ENCODE data around the gene CACNA2D3.

CACNA2D3 gene

GRCh38 chr3:54859184-54859583 lies 736.8 kb downstream of the CACNA2D3 start:
- no peak for TF ChIP-seq GATA1 (IDR thresholded peaks at IDR 0.05; ENCODE audit: low read depth, low read length)
- no peak for TF ChIP-seq POLR2A (IDR thresholded peaks at IDR 0.05; ENCODE audit: low read length)
- DNase-seq = no peak

DNA sequence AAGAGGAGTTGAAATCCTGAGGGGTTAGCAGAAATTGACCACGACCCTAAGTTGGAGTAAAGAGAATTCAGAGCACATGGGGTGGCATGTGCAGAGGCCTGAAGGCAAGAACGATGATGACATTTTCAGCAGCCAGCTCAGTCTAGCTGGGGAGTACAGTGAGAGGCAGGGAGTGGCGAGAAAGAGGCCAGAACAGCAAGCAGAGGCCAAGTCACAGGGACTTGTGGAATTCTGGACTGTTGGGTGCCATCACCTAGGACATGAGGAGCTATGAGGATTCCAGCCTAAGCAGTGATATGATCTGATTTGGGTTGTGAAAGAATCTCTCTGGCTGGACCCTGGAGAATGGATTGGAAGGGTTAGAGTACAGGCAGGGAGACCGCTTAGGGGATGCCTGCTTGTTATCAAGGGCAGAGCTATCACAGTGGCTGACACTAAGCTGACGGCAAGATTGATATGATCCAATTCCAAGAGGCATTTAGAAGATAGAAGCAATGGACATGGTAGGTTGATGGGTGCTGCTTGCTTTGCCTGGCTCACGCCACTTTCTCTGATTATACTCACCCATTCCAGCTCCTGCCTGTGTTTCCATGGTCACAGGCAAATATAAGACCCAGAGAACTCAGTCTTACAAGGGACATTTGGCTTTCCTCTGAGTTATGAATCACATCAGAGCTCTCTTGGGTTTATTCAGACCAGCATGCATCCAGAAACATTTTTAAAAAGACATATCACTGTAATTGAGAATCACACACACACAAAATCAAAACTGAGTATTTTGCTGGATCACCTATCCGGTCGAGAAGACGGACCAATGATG lies 739.1 kb downstream of the CACNA2D3 start:
- no peak for TF ChIP-seq POLR2A (IDR thresholded peaks at IDR 0.05; ENCODE audit: low read length)
- no peak for TF ChIP-seq GATA1 (IDR thresholded peaks at IDR 0.05; ENCODE audit: low read depth, low read length)
- no peak for DNase-seq

GRCh38 chr3:54862526-54862925 lies 740.2 kb downstream of the CACNA2D3 start:
- TF ChIP-seq GATA1 (IDR thresholded peaks at IDR 0.05; ENCODE audit: low read depth, low read length) = no peak
- no peak for DNase-seq

DNA sequence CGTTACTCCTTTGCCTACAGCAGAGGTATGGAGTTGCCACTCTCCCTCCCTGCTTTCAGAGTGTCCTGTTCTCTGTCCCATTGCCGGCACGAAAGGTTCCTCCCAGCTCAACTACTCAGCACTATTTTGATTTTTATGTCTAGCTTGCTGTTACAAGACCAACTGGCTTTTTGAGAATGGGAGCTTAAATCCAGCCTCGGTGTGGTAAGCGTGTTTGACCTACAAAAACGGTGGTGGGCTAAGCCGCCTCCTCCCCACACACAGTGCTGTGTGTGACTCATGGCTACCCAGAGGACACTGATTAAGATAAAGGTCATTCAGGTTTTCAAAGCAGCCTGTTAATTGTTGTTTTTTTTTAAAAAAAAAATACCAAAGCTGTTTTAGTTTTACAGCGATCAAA lies 741.0 kb downstream of the CACNA2D3 start:
- TF ChIP-seq GATA1 (IDR thresholded peaks at IDR 0.05; ENCODE audit: low read depth, low read length) (no peak), POLR2A (IDR thresholded peaks at IDR 0.05; ENCODE audit: low read length) (no peak)
- no peak for DNase-seq

GRCh38 chr3:54863786-54864185 lies 741.4 kb downstream of the CACNA2D3 start:
- no peak for DNase-seq

DNA sequence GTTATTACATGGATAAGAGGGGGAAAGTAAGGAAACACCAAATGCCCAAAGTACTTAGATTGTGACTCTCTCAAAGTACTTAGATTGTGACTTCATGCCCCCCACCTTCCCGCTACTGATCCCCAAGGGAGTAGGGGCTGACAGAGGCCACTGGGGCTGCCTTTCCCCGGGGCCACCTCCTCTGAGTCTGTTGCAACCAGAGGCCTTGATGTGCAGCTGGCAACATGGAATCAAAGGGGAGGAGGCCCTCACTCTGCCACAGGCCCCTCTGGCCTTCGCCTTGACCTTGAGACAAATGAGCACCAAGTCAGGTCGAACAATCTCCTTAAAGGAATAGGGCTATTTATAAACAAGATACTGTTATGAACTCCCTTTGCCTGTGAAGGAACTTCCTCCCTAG lies 743.0 kb downstream of the CACNA2D3 start:
- no peak for TF ChIP-seq POLR2A (IDR thresholded peaks at IDR 0.05; ENCODE audit: low read length)
- no peak for TF ChIP-seq GATA1 (IDR thresholded peaks at IDR 0.05; ENCODE audit: low read depth, low read length)
- DNase-seq = no peak

More at GRCh38 chr3:54863786-54864185, 741.4 kb downstream of the CACNA2D3 start:
- no peak for TF ChIP-seq POLR2A (IDR thresholded peaks at IDR 0.05; ENCODE audit: low read length)
- no peak for TF ChIP-seq GATA1 (IDR thresholded peaks at IDR 0.05; ENCODE audit: low read depth, low read length)

- TF ChIP-seq POLR2A (IDR thresholded peaks at IDR 0.05; ENCODE audit: low read length) = no peak
- TF ChIP-seq GATA1 (IDR thresholded peaks at IDR 0.05; ENCODE audit: low read depth, low read length) = no peak
- no peak for DNase-seq
These were observed 743.9 kb downstream of the CACNA2D3 start for GRCh38 chr3:54866251-54866650.

GRCh38 chr3:54870423-54870822 lies 748.1 kb downstream of the CACNA2D3 start:
- DNase-seq = peak; percentile 3 to 11
- TF ChIP-seq GATA1 (IDR thresholded peaks at IDR 0.05; ENCODE audit: low read depth, low read length) (no peak), POLR2A (IDR thresholded peaks at IDR 0.05; ENCODE audit: low read length) (no peak)

DNA sequence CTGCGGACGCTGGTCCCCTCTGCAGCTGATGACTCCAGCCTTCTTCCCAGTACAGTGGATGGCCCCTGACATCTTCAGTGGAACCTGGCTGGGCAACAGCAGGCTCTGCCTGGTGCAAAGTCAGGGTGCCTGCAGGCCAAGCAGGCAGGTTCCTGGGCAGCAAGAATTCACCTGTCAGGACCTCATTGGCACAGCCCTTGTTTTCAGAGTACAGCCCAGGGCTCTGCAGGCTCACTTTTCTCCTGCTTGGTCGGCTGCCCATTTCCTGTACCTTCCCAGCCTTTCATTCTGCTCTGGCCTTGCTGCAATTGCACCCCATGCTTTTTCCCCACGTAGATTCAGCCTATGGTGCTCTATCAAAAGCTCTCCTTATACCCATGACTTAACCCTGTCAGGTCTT lies 749.5 kb downstream of the CACNA2D3 start:
- DNase-seq = no peak
- TF ChIP-seq GATA1 (IDR thresholded peaks at IDR 0.05; ENCODE audit: low read depth, low read length) (no peak), POLR2A (IDR thresholded peaks at IDR 0.05; ENCODE audit: low read length) (no peak)

- no peak for DNase-seq
- TF ChIP-seq POLR2A (IDR thresholded peaks at IDR 0.05; ENCODE audit: low read length) (no peak), GATA1 (IDR thresholded peaks at IDR 0.05; ENCODE audit: low read depth, low read length) (no peak)
These were observed 751.0 kb downstream of the CACNA2D3 start for GRCh38 chr3:54873059-54874010.

DNA sequence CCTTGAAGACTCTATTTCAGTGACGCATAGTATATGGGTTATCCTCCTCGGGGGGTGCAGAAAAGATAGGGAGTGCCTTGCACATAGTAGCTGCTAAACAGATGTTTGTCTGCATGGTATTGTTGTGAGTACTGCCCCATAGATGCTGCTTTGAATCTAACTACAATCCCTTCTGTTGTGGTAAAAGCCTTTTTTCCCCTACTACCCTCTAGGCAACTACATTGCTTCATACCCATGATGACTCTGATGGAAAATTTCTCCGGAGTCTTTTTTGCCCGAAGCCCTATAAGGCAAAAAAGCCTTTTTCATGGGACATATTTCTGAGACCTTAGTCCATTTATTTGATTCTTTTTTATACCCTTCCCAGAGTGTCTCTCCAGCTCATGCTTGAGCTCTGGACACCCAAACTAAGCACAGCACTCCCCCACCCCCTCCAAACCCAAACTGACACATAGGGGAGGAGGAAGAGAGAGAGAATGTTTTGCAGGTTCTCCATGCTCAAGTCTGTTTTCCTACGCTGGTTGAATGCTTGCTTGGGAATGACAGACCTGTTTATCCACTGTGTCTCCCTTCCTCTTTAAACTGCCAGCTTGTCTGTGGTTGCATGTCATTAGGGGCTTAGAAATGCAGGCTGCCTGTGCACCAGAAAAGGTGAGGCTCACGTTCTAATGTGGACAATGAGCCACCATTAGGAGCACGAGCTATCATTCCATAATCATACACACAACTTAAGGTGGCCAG lies 752.6 kb downstream of the CACNA2D3 start:
- TF ChIP-seq POLR2A (IDR thresholded peaks at IDR 0.05; ENCODE audit: low read length) = no peak
- TF ChIP-seq GATA1 (IDR thresholded peaks at IDR 0.05; ENCODE audit: low read depth, low read length) = no peak
- DNase-seq = no peak

DNA sequence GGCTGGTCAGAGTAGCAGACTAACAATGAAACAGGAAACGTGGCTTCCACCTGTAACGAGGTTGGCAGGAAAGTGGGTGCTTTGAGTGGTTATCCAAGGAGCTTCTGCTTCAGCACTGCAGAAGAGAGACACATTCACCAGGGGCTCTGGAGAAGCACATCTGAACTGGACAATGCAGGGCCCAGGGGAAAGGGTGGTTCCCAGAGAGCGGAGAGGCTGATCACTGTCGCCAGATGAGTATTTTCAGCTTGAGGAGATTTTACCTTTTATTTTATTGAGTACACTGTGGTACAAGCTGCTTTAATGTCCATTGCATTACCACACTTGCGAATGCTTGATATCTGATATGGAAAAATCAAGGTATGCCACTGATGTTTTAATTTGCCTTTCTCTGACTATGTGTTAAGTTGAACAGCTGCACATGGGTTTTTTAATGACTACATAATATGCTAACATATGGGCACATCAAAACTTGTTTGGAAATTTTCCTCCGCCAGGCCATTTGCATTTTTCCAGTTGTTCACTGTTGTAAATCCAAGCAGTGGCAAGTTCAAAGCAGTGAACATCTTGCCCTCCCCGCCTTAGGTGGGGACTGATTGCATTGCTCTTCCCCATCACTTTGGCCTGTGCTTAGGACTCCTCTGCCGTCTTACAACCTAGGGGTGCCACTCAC lies 753.4 kb downstream of the CACNA2D3 start:
- TF ChIP-seq GATA1 (IDR thresholded peaks at IDR 0.05; ENCODE audit: low read depth, low read length) = no peak
- no peak for TF ChIP-seq POLR2A (IDR thresholded peaks at IDR 0.05; ENCODE audit: low read length)
- DNase-seq = no peak

DNA sequence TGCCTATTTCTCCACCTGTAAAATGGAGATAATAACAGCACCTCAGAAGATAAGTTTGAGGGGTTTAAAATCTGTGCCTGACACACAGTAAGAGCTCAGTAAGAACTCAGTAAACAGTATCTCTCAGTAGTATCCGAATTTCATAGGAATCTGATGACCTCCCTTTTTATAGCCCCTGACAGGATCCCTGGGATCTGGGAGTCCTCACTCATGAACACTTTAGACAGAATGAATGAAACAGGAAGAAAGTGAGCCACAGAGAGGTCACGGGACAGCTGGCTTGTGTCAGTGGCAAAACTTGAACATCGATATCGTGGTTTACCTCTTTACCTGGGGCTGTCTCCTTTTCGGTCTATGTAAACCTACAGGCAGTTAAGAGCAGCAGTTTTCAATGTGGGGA lies 754.3 kb downstream of the CACNA2D3 start:
- no peak for TF ChIP-seq POLR2A (IDR thresholded peaks at IDR 0.05; ENCODE audit: low read length)
- no peak for TF ChIP-seq GATA1 (IDR thresholded peaks at IDR 0.05; ENCODE audit: low read depth, low read length)
- DNase-seq = no peak
